ENCODE measurements around the gene TENT4A. TPM values are rescaled to one million over a fixed set of nuclear protein-coding genes. Genes with fewer than 3 reads are reported as not detected.

TENT4A gene
- total RNA-seq, 4 donors from 2014 or later: 20.9 to 70.3 (median 28.1) TPM

GRCh38 chr5:6736524-6737042, 23.4 kb downstream of the TENT4A start:
- Histone ChIP-seq H3K4me1 (peaks cover 10 to 19% (median 15%) of the 10 kb centered on the region in 4 donors), H3K27me3 (no peaks in the 10 kb centered on the region), H3K4me3 (no peak overlapping the region), H3K36me3 (peaks cover 0 to 11% (median 0%) of the 10 kb centered on the region in 4 donors), H3K9me3 (no peaks in the 10 kb centered on the region), H3K27ac (peak overlapping the region in 3 of 4 donors; percentile 10 to 55 (median 23))
- no peak for DNase-seq
- intact Hi-C loops (cut with DNase I; ENCODE audit: low total_unique reads) (no loop called here), in situ Hi-C loops (cut with MboI; ENCODE audit: low pct_ligation_motif_present in 1 of 4, low pct_unique_long_range_greater_than_20kb in 1 of 4, low sequenced_read_pairs in 3 of 4) (loop anchor here in 2 of 4 donors (25.0 kb wide), 2 partner anchors 99 to 124 kb away; partner anchors contain the start of genes NSUN2 (in 1 of the 2) and SRD5A1 (in 1 of the 2))
- TF ChIP-seq POLR2AphosphoS5 (IDR thresholded peaks at IDR 0.05) (no peak), POLR2A (IDR thresholded peaks at IDR 0.05) (no peak), CTCF (IDR thresholded peaks at IDR 0.05) (no peak), EP300 (IDR thresholded peaks at IDR 0.05; ENCODE audit: low read depth) (no peak)
- 89 to 100% methylated on average over 1 to 9 of the region's 9 CpGs for WGBS, 2 donors (ENCODE audit: low coverage in 1 of 2)

GRCh38 chr5:6737043-6737941, 24.1 kb downstream of the TENT4A start:
- in situ Hi-C loops (cut with MboI; ENCODE audit: low pct_ligation_motif_present in 1 of 4, low pct_unique_long_range_greater_than_20kb in 1 of 4, low sequenced_read_pairs in 3 of 4) (loop anchor here in 2 of 4 donors (25.0 kb wide), 2 partner anchors 100 to 125 kb away; partner anchors contain the start of genes NSUN2 (in 1 of the 2) and SRD5A1 (in 1 of the 2)), intact Hi-C loops (cut with DNase I; ENCODE audit: low total_unique reads) (no loop called here)
- Histone ChIP-seq H3K36me3 (peaks cover 0 to 11% (median 0%) of the 10 kb centered on the region in 4 donors), H3K9me3 (no peaks in the 10 kb centered on the region), H3K27me3 (no peaks in the 10 kb centered on the region), H3K4me1 (peaks cover 7 to 13% (median 10%) of the 10 kb centered on the region in 4 donors), H3K27ac (peak overlapping the region in 3 of 4 donors; percentile 10 to 55 (median 23)), H3K4me3 (no peak overlapping the region)
- 62 to 92% methylated on average over 6 to 24 of the region's 24 CpGs for WGBS, 2 donors (ENCODE audit: low coverage in 1 of 2)
- DNase-seq: no peak
- no peak for TF ChIP-seq EP300 (IDR thresholded peaks at IDR 0.05; ENCODE audit: low read depth)
- TF ChIP-seq CTCF (IDR thresholded peaks at IDR 0.05): no peak
- no peak for TF ChIP-seq POLR2AphosphoS5 (IDR thresholded peaks at IDR 0.05)
- no peak for TF ChIP-seq POLR2A (IDR thresholded peaks at IDR 0.05)

GRCh38 chr5:6739603-6740002, 26.4 kb downstream of the TENT4A start:
- no peak overlapping the region for H3K27ac ChIP-seq
- intact Hi-C loops (cut with DNase I; ENCODE audit: low total_unique reads): no loop called here
- H3K36me3 ChIP-seq: peaks cover 0 to 18% (median 0%) of the 10 kb centered on the region in 4 donors
- TF ChIP-seq POLR2A (IDR thresholded peaks at IDR 0.05) (no peak), CTCF (IDR thresholded peaks at IDR 0.05) (no peak), POLR2AphosphoS5 (IDR thresholded peaks at IDR 0.05) (no peak), EP300 (IDR thresholded peaks at IDR 0.05; ENCODE audit: low read depth) (no peak)
- H3K4me1 ChIP-seq: no peaks in the 10 kb centered on the region
- H3K4me3 ChIP-seq: no peak overlapping the region
- in situ Hi-C loops (cut with MboI; ENCODE audit: low pct_ligation_motif_present in 1 of 4, low pct_unique_long_range_greater_than_20kb in 1 of 4, low sequenced_read_pairs in 3 of 4): loop anchor here in 3 of 4 donors (10.0 to 25.0 kb wide), 3 partner anchors 102 to 127 kb away; partner anchors contain the start of genes NSUN2 (in 1 of the 3) and SRD5A1 (in 1 of the 3)
- no peaks in the 10 kb centered on the region for H3K9me3 ChIP-seq
- 92 to 94% methylated on average over 5 to 15 of the region's 15 CpGs for WGBS, 2 donors (ENCODE audit: low coverage in 1 of 2)
- no peaks in the 10 kb centered on the region for H3K27me3 ChIP-seq
- no peak for DNase-seq
